GM21528 (cell line): ENCODE measurements around the gene LENG9.

Experiments
- ATAC-seq: cut with Tn5 transposase; IDR thresholded peaks from one replicate; pipeline ENCODE4 v1.9.1; 2021; ENCODE audit warnings: mild to moderate bottlenecking, moderate library complexity; ENCODE audit not compliant: unreplicated experiment, low FRiP score

LENG9 gene

DNA sequence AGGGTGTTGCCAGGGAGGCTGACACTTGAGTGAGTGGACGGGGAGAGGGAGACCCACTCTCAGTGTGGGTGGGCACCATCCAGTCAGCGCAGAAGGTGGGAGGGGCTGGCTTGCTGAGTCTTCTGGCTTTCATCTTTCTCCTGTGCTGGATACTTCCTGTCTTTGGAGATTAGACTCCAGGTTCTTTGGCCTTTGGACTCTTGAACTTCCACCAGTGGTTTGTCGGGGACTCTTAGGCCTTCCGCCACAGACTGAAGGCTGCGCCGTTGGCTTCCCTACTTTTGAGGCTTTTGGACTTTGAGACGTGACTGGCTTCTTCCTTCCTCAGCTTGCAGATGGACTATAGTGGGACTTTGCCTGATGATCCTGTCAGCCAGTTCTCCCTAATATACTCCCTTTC lies 18.8 kb downstream of the LENG9 start:
- ATAC-seq, result no peak

DNA sequence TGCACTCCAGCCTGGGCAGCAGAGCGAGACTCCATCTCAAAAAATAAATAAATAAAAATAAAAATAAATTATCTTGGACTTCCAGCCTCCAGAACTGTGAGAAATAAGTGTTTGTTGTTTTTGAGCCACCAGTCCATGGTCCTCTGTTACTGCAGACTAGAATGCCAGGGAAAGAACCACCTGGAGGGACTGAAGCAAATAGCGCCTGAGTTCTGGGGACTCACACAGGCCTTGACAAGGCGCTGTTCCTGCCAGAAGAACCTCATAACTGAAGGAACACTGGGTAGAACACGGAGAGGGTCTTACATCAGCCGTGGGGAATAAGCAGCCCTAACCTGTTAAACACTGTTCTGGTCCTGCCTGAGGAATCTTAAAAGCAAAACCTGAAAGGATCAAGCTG lies 22.9 kb downstream of the LENG9 start:
- no peak for ATAC-seq

DNA sequence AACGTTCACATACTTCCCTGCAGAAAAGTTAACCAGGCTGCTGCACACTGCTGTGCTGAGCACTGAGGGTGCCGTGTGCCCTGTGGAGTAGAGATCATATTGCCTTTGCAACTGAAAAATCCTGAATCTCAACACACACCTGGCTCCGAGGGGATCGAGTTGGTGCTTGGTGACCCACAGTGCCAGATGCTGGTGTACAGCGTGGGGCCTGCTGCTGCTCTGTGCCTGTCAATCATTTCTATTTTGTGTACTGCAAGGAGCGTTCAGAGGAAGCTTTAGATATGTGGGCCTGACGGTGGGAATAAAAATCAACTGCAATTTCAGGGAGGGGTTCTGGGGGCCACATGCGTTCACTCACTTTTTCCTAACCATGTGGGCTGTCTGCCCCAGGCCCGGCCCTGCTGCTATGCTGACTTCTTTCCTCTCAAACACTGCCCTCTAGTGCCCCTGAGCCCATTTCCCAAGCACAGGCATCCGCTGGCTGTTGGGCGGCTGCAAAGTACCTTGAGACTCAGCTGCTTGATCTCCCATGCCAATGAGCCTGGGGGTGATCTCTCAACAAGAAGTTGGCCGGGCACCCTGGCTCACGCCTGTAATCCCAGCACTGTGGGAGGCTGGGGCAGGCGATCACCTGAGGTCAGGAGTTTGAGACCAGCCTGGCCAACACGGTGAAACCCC lies 24.3 kb downstream of the LENG9 start:
- ATAC-seq, result no peak

DNA sequence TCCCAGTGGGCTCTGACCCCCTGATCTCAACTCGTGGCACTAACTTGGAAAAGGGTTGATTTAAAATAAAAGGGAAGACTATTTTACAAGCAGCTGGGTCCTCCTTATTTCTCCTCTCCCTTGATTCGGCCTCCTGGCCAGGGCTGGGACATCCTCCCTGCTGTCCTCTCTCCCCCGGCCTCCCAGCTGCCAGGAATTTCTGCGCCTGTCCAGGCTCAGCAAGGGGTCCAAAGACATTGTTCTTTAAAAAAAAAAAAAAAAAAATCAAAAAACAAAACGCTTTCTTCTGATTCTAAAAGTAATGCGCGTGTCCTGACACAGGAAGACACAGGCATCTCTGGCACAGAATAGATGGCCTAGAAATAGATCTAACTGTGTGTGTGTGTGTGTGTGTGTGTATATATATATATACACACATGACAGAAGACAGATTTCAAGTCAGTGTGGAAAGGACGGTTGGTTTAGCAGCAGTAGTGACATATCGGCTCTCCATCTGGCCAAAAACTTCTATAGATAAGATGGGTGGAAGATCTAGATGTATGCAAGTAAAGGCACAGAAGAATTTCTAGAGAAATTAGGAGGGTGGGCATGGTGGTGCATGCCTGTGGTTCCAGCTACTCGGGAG lies 26.8 kb downstream of the LENG9 start:
- no peak for ATAC-seq

- no peak for ATAC-seq
Measured at GRCh38 chr19:54436031-54436523, 27.5 kb downstream of the LENG9 start.

- no peak for ATAC-seq
Measured at GRCh38 chr19:54435551-54436016, 28.0 kb downstream of the LENG9 start.

DNA sequence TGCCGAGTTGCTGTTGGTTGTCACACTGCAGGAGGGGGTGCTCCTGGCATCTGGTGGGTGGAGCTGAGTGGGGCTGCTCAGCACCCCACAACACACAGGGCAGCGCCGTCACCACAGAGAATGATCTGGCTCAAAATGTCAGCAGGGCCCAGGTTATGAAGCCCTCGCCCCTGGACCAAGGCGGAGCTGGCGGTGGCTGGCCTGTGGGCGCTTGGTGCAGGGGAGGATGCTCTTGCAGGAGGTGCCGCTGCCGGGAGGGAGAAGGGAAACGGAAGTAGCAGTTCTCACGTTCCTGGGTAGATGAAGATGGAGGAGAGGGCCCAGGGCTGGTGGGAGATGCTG lies 28.7 kb downstream of the LENG9 start:
- no peak for ATAC-seq

DNA sequence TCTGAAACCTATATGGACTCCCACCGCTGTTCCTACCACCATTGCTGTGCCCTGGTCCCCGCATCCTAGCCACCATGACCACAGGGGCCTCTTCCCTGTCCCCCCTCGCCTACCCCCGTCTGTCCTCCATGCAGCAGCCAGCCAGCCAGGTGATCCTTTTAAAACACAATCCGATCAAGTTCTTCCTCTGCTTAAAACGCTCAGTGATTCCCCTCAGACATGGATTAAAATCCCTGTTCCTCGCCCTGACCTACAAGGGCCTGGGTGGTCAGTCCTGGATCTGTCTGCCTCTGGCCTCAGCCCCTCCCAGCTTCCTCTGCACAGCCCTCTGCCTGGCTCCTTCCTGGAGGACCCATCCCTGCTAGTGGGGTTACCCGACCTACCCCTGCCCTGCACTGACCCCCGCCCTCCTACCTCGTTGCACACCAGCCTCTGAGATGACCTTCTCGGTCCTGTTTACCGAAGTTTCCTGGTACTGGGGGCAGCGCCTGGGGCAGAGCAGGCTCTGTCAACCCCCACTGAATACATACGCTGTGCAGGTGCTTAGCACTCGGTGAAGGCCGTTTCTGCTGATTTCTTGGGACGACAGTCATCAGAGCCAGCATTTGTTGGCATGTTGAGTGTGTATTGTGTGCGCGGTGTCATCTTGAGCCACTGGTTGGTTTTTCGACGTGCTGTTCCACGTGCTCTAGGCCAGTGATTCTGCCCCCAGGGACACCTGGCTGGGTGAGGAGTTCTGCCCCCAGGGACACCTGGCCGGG lies 29.3 kb downstream of the LENG9 start:
- no peak for ATAC-seq

DNA sequence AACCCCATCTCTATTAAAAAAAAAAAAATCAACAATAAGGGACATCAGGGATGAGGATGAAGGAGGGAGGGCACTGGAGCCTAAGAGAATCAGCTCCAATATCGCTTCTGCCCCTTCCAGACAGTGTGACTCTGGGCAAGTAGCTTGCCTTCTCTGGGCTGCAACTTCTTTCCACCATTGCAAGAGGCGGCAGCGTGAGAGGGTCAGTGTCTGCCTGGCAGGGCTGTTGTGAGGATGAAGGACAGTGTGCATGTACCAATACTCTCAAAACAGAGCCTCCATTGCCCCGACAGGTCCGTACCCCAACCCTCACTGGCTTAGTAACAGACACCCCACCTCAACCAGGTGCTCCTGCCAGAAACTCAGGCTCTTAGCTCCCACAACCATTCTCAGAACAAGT lies 29.9 kb downstream of the LENG9 start:
- no peak for ATAC-seq

GRCh38 chr19:54432144-54432738 lies 31.3 kb downstream of the LENG9 start:
- no peak for ATAC-seq

DNA sequence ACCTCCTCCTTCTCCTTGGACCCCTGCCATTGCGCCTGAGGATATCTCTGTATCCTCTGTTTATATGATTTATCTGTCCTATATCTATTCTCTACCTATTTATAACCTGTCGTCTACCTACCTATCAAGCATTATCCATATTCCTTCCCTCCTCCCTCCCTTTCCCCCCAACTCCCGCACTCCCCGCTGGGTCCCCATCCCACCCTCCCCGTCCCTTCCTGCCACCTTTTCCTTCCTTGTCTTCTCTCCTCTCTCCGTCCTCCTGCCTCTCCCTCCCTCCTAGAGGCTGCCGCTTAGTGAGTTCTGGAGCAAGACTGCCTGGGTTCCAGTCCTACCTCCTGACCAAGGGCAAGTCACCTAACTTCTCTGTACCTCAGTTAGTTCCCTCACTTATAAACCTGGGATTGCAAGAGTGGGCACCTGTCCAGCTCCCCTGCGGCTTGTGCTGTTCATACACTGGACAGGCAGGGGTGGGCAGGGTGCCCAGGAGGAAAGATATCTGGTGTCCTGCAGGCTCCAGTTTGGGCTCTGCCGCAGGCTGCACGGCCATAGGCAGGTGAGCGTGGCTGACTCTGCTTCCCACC lies 32.2 kb downstream of the LENG9 start:
- ATAC-seq, result no peak

GRCh38 chr19:54430306-54431254 lies 33.0 kb downstream of the LENG9 start:
- ATAC-seq, result no peak

DNA sequence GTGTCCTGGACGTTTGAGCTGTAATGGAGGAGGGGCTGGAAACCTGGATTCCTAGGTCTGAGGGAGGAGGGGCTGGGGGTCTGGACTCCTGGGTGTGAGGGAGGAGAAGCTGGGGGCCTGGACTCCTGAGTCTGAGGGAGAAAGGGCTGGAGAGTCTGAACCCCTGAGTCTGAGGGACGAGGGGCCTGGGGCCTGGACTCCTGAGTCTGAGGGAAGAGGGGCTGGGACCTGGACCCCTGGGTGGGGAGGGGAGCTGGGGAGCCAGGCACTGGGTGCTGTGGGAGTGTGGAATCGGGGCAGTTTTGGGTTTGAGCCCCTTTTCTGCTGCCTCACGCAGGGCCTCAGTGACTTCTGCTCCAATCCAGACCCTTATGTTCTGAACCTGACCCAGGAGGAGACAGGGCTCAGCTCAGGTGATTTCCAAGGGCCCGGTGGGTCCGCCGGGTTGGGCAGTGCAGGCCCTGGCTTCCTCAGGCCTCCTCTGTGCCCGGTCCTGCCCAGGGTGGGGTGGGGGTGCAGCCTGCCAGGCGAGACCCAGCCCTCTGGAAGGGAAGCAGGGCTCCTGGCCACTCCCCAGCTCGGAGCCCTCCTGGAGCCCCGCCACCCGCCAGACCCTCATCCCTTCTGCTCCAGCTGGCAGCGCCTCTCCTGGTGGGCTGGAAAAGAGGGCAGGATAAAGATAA lies 33.9 kb downstream of the LENG9 start:
- ATAC-seq, result no peak

GRCh38 chr19:54429176-54429495 lies 34.4 kb downstream of the LENG9 start:
- no peak for ATAC-seq

- ATAC-seq, result no peak
Measured at GRCh38 chr19:54428323-54429175, 35.0 kb downstream of the LENG9 start.

- no peak for ATAC-seq
Measured at GRCh38 chr19:54427586-54427985, 36.0 kb downstream of the LENG9 start.

DNA sequence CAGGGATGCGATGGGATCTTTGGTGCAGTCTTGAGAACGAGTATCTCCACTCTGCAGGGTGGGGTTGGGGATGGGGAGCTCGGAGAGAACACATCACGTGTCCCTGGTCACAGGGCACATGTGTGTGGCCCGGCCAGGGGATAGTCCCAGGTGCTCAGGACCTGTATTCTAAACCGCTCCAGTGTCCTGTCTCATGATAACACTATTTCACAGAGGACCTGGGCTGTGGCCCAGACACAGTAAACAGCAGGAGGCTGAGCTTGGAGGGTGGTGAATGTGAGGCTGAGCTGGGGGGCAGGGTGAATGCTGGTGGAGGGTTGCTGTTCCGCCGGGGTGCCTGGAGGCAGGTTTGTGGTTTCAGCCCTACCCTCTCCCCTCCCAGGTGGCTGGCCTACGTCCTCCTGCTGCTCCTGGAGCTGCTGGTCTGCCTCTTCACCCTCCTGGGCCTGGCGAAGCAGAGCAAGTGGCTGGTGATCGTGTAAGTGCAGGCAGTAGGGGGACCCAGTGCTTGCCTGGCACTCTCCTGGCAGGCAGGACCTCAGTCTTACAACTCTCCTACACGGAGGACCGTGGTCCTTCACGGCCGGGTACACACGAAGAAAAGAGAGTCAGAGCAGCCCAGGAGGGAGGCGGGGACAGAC lies 37.2 kb downstream of the LENG9 start:
- no peak for ATAC-seq

DNA sequence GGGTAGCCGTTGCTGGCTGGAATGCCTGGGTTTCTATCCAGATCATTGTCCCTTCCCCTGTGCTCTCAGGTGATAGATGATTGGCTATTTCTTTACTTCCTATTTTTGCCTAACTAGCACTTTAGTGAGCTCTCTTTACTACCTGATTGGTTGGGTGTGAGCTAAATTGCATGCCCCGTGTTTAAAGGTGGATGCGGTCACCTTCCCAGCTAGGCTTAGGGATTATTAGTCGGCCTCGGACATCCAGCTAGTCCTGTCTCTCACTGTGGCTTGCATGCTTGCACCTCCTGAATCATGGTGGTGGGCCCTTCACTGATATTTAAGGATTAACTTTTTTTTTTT lies 38.2 kb downstream of the LENG9 start:
- no peak for ATAC-seq
